Left lung (tissue), 10 donors: ENCODE results near the gene GALNT17. TPM values are rescaled to one million over a fixed set of nuclear protein-coding genes. Genes with fewer than 3 reads are reported as not detected.

ENCODE experiments used
- ATAC-seq: fragments of 200-7000 bp; cut with Tn5 transposase; one replicate; pipeline ENCODE4 v1.9.1; 2020; ENCODE audit warnings: moderate library complexity
- DNase-seq, 4 donors: peaks; one replicate each; pipeline ENCODE4 v3.0.0-alpha.2; 2013 to 2020
- H3K27ac ChIP-seq, 2 donors: fragments of 200-600 bp; sonication (generic) in 1 of 2; one replicate each; pipeline versions ENCODE4 v1.5.0 to v1.8.0; 2020 to 2021
- H3K27me3 ChIP-seq, 2 donors: fragments of 200-600 bp; sonication (generic) in 1 of 2; one replicate each; pipeline versions ENCODE4 v1.5.0 to v1.8.0; 2020 to 2021
- H3K36me3 ChIP-seq, 2 donors: fragments of 200-600 bp; sonication (generic) in 1 of 2; one replicate each; pipeline versions ENCODE4 v1.5.0 to v1.8.0; 2020 to 2021
- H3K4me1 ChIP-seq, 2 donors: fragments of 200-600 bp; one replicate each; pipeline ENCODE4 v1.8.0; 2021
- H3K4me3 ChIP-seq, 2 donors: fragments of 200-600 bp; sonication (generic) in 1 of 2; one replicate each; pipeline versions ENCODE4 v1.5.0 to v1.8.0; 2020 to 2021; ENCODE audit warnings: mild to moderate bottlenecking in 1 of 2
- H3K9me3 ChIP-seq, 2 donors: fragments of 200-600 bp; sonication (generic) in 1 of 2; one replicate each; pipeline versions ENCODE4 v1.5.0 to v1.8.0; 2020 to 2021
- intact Hi-C, 2 donors: fragments of 100-400 bp; cut with DNase I; formaldehyde crosslinking; loops; one replicate each; pipeline versions ENCODE4 v1.11.2 to v1.14.2; 2022
- polyA plus RNA-seq, 6 donors: library from polyadenylated mRNA; unstranded; fragments of 120-200 nt; gene quantifications; one replicate each; pipeline ENCODE4 v1.2.1, GENCODE V29; 2013; ENCODE audit not compliant: insufficient read length in 6 of 6
- total RNA-seq, 2 donors: library from RNA; stranded (reverse); fragmentation: NEBNext Ultra II Directional; extraction: Animal tissue kit (Norgen Biotek cat#: 25700); gene quantifications; one replicate each; pipeline ENCODE4 v1.2.1, GENCODE V29; 2021
- TF ChIP-seq, protein P1 (sequence below), 2 donors: fragments of 200-600 bp; sonication (generic) in 1 of 2; IDR thresholded peaks; one replicate each; pipeline versions ENCODE4 v1.5.0 to v1.8.0; 2021; ENCODE audit warnings: antibody characterized with exemption in 2 of 2
- donor health status: DM: no; HTN: yes; CAD: no.
- donor health status: DM: no; HTN: no; CAD: no.

GALNT17 gene
- total and polyA plus RNA-seq, 8 donors = 2.4 to 19.1 (median 9.7) TPM

DNA sequence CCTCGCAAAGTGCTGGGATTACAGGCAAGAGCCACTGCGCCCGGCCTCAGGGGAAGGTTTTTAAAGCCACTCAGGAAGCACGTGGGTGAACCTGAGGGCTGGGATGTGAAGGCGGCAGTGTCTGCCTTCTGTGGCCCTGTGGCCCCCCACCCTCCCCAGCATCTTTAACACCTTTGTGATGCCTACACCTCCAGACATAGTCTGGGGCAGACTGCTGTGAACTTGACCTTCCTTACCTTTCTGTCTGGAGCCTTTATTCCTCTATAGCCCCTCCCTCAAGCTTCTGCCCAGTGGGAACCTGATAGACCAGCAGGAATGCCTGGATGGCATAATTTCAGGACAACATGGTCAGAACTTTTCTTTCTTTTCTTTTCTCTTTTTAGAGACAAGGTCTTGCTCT lies 550.2 kb downstream of the GALNT17 start:
- intact Hi-C loops = no loop called here
- ATAC-seq = no peak
- Histone ChIP-seq H3K9me3 (peaks cover 0 to 2% of the 10 kb centered on the region in 2 donors), H3K4me3 (no peak overlapping the region), H3K4me1 (no peaks in the 10 kb centered on the region), H3K36me3 (no peaks in the 10 kb centered on the region), H3K27me3 (peaks cover 0 to 13% of the 10 kb centered on the region in 2 donors), H3K27ac (no peak overlapping the region)
- TF ChIP-seq, protein P1, sequence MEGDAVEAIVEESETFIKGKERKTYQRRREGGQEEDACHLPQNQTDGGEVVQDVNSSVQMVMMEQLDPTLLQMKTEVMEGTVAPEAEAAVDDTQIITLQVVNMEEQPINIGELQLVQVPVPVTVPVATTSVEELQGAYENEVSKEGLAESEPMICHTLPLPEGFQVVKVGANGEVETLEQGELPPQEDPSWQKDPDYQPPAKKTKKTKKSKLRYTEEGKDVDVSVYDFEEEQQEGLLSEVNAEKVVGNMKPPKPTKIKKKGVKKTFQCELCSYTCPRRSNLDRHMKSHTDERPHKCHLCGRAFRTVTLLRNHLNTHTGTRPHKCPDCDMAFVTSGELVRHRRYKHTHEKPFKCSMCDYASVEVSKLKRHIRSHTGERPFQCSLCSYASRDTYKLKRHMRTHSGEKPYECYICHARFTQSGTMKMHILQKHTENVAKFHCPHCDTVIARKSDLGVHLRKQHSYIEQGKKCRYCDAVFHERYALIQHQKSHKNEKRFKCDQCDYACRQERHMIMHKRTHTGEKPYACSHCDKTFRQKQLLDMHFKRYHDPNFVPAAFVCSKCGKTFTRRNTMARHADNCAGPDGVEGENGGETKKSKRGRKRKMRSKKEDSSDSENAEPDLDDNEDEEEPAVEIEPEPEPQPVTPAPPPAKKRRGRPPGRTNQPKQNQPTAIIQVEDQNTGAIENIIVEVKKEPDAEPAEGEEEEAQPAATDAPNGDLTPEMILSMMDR (IDR thresholded peaks at IDR 0.05) = no peak
- no peak for DNase-seq

- peak; percentile 35 for ATAC-seq
- intact Hi-C loops = no loop called here
- TF ChIP-seq, protein P1 (IDR thresholded peaks at IDR 0.05) = no peak
- Histone ChIP-seq H3K27me3 (peaks cover 0 to 13% of the 10 kb centered on the region in 2 donors), H3K36me3 (no peaks in the 10 kb centered on the region), H3K4me3 (no peak overlapping the region), H3K27ac (peak overlapping the region in 1 of 2 donors; percentile 30), H3K9me3 (peaks cover 0 to 2% of the 10 kb centered on the region in 2 donors), H3K4me1 (no peaks in the 10 kb centered on the region)
- DNase-seq = peak in 2 of 4 donors; percentile 80 to 81
Observed at GRCh38 chr7:71682841-71683781, 551.2 kb downstream of the GALNT17 start.

DNA sequence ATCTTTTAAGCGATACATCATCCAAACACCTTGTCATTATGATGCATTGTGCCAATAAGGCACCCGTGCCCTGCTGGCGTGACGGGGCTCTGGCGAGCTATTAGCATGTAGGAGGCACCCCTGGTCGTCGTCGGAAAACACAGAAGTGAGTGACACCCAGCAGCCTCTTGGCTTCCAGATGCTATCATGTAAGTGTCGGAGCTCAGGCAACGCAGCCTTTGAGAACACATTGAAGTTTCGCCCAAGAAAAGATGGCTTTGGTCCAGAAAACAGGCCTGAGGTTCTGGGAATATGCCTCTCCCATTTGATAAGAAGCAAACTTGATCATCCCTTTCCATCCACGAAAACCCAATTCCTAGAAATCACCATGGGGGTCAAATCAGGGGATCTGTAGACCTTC lies 555.3 kb downstream of the GALNT17 start:
- TF ChIP-seq, protein P1 (IDR thresholded peaks at IDR 0.05) = no peak
- ATAC-seq (no peak), DNase-seq (peak in 2 of 4 donors; percentile 18 to 47)
- Histone ChIP-seq H3K9me3 (no peaks in the 10 kb centered on the region), H3K27me3 (peaks cover 0 to 12% of the 10 kb centered on the region in 2 donors), H3K36me3 (no peaks in the 10 kb centered on the region), H3K4me3 (no peak overlapping the region), H3K27ac (no peak overlapping the region), H3K4me1 (no peaks in the 10 kb centered on the region)
- intact Hi-C loops = no loop called here

DNA sequence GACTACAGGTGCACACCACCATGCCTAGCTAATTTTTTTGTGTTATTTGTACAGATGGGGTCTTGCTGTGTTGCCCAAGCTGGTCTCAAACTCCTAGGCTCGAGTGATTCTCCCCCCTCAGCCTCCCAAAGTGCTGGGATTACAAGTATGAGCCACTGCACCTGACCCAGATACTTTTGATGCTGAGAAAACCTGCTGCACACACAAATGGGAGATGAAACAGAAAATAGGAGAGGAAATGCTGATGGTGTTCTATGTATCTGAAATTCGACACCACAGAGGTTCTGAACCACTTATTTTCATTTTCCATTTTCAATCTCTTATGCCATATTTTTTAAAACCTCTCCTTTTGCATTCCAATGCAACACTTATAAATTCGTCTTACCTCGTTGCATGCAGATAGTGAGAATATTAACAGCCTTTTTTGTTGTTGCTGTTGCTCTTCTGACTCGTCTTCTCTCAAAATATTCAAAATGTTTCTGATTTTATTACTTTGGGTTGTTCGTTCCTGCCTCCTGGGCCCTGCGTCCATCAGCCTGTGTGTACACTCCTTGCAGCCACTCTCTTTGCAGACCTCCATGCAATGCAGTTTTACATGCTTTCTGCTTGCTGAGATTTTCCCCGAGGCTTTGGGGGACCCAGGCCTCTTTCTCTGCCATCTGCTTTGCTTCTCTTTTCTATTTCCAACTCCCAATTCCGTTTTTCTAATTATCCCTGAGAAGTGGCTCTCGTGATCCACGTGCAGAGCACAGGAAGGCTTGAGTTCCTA lies 556.1 kb downstream of the GALNT17 start:
- Histone ChIP-seq H3K4me3 (no peak overlapping the region), H3K4me1 (no peaks in the 10 kb centered on the region), H3K36me3 (no peaks in the 10 kb centered on the region), H3K27ac (no peak overlapping the region), H3K9me3 (no peaks in the 10 kb centered on the region), H3K27me3 (peaks cover 0 to 5% of the 10 kb centered on the region in 2 donors)
- TF ChIP-seq, protein P1 (IDR thresholded peaks at IDR 0.05) = no peak
- DNase-seq (no peak), ATAC-seq (no peak)
- intact Hi-C loops = no loop called here

- H3K36me3 ChIP-seq = no peaks in the 10 kb centered on the region
- DNase-seq (no peak), ATAC-seq (no peak)
- H3K27me3 ChIP-seq = no peaks in the 10 kb centered on the region
- no peaks in the 10 kb centered on the region for H3K9me3 ChIP-seq
- intact Hi-C loops = no loop called here
- H3K4me1 ChIP-seq = no peaks in the 10 kb centered on the region
- no peak overlapping the region for H3K27ac ChIP-seq
- no peak overlapping the region for H3K4me3 ChIP-seq
- TF ChIP-seq, protein P1 (IDR thresholded peaks at IDR 0.05) = no peak
Observed at GRCh38 chr7:71691538-71691937, 559.6 kb downstream of the GALNT17 start.
